DOHH2 (cell line): ENCODE data around the gene ASPHD1.

Experiments
- H3F3A ChIP-seq: fragments of 200-600 bp; sonication (generic), shearing (Covaris generic); 2 replicates; pipeline ENCODE4 v1.6.0; 2016; ENCODE audit warnings: antibody characterized with exemption, mild to moderate bottlenecking; ENCODE audit not compliant: control insufficient read depth, insufficient read depth
- H3K27ac ChIP-seq: fragments of 200-600 bp; sonication (generic); 2 replicates; pipeline ENCODE4 v1.5.1; 2014; ENCODE audit warnings: low read depth, mild to moderate bottlenecking, low read length, moderate library complexity
- H3K27me3 ChIP-seq: fragments of 200-600 bp; sonication (generic); 2 replicates; pipeline ENCODE4 v1.6.1; 2014; ENCODE audit warnings: mild to moderate bottlenecking, low read length, mixed read lengths; ENCODE audit not compliant: control insufficient read depth
- H3K36me3 ChIP-seq: fragments of 200-600 bp; sonication (generic); 2 replicates; pipeline ENCODE4 v1.6.1; 2014; ENCODE audit warnings: mild to moderate bottlenecking, low read length, moderate library complexity, mixed read lengths; ENCODE audit not compliant: control insufficient read depth
- H3K4me1 ChIP-seq: fragments of 200-600 bp; sonication (generic); 2 replicates; pipeline ENCODE4 v1.6.1; 2014; ENCODE audit warnings: mild to moderate bottlenecking, low read length, mixed read lengths; ENCODE audit not compliant: control insufficient read depth
- H3K4me2 ChIP-seq: fragments of 200-600 bp; sonication (generic); 2 replicates; pipeline ENCODE4 v1.6.0; 2014; ENCODE audit warnings: mild to moderate bottlenecking, low read length, moderate library complexity
- H3K4me3 ChIP-seq: fragments of 200-600 bp; sonication (generic); 2 replicates; pipeline ENCODE4 v1.5.1; 2014; ENCODE audit warnings: mild to moderate bottlenecking, low read length, mixed read lengths
- H3K79me2 ChIP-seq: fragments of 200-600 bp; sonication (generic); 2 replicates; pipeline ENCODE4 v1.6.1; 2014; ENCODE audit warnings: mild to moderate bottlenecking, low read length, mixed read lengths; ENCODE audit not compliant: control insufficient read depth
- H3K9me2 ChIP-seq: fragments of 200-600 bp; sonication (generic); replicated peaks from 2 replicates; pipeline ENCODE4 v1.6.1; 2014; ENCODE audit warnings: mild to moderate bottlenecking, low read length, mixed read lengths; ENCODE audit not compliant: control insufficient read depth
- H3K9me3 ChIP-seq: fragments of 200-600 bp; sonication (generic); 2 replicates; pipeline ENCODE4 v1.6.1; 2014; ENCODE audit warnings: antibody characterized with exemption, low read length, mixed read lengths; ENCODE audit not compliant: control insufficient read depth, insufficient read depth
- H4K20me1 ChIP-seq: fragments of 200-600 bp; sonication (generic); 2 replicates; pipeline ENCODE4 v1.6.0; 2014; ENCODE audit warnings: low read depth, mild to moderate bottlenecking, antibody characterized with exemption, low read length, moderate library complexity; ENCODE audit not compliant: control insufficient read depth, insufficient read depth
- EZH2phosphoT487 ChIP-seq: fragments of 200-600 bp; sonication (generic); IDR thresholded peaks from 2 replicates; pipeline ENCODE4 v1.6.1; 2017; ENCODE audit warnings: borderline replicate concordance, mild to moderate bottlenecking, antibody characterized with exemption, low read length, moderate library complexity, mixed read lengths
- TF ChIP-seq, protein P1 (sequence below): fragments of 200-600 bp; sonication (generic); IDR thresholded peaks from one replicate; pipeline ENCODE4 v1.5.1; 2014; ENCODE audit warnings: antibody characterized with exemption, mild to moderate bottlenecking, low read depth, low read length; ENCODE audit not compliant: poor library complexity, severe bottlenecking

ASPHD1 gene

DNA sequence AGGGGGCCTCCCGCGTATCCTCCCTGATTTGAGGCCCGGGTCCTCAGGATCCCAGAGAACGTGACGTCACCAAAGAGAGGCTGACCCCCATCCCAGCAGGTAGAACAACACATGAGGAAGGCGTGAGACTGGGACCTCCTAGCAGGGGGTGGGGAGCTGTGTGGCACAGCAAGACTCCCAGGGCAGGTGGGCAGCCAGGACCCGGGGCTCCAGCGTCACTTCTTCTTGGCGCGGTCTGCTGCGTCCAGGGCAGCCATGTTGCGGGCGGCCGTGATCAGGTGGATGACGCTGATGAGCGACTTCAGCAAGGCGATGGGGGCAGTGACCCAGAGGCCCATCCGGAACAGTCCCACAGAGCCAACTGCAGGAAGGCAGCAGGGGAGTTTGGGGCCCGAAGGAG, 41.3 kb upstream of the ASPHD1 start:
- H3K4me1 ChIP-seq = peaks cover 9% of the 10 kb centered on the region
- TF ChIP-seq EZH2phosphoT487 = no peak
- TF ChIP-seq, protein P1, sequence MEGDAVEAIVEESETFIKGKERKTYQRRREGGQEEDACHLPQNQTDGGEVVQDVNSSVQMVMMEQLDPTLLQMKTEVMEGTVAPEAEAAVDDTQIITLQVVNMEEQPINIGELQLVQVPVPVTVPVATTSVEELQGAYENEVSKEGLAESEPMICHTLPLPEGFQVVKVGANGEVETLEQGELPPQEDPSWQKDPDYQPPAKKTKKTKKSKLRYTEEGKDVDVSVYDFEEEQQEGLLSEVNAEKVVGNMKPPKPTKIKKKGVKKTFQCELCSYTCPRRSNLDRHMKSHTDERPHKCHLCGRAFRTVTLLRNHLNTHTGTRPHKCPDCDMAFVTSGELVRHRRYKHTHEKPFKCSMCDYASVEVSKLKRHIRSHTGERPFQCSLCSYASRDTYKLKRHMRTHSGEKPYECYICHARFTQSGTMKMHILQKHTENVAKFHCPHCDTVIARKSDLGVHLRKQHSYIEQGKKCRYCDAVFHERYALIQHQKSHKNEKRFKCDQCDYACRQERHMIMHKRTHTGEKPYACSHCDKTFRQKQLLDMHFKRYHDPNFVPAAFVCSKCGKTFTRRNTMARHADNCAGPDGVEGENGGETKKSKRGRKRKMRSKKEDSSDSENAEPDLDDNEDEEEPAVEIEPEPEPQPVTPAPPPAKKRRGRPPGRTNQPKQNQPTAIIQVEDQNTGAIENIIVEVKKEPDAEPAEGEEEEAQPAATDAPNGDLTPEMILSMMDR = no peak
- no peaks in the 10 kb centered on the region for H3K9me3 ChIP-seq

DNA sequence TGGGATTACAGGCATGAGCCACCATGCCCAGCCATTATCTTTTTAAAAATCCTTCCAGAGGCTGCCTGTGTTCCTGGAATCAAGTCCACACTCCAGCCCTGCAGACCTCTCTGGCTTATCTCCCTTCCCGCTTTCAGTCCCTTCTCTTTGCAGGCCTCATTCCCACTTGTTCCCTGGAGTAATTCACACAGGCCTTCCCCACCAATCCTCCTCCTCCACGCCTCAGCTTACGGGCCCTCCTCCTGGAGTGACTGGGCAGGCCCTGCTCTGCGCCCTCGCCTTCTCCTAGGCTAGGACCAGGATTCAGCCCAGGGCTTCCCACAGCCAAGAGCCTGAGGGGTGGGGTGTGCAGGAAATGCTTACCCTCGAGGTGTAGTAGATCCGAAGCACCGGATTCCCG, 40.1 kb upstream of the ASPHD1 start:
- Histone ChIP-seq H3K9me2 (no peaks in the 10 kb centered on the region), H3K4me3 (no peak overlapping the region), H3K79me2 (peaks cover 21% of the 10 kb centered on the region), H4K20me1 (no peaks in the 10 kb centered on the region), H3K36me3 (peaks cover 23% of the 10 kb centered on the region), H3F3A (no peaks in the 10 kb centered on the region), H3K27me3 (no peaks in the 10 kb centered on the region), H3K9me3 (no peaks in the 10 kb centered on the region), H3K27ac (no peak overlapping the region), H3K4me2 (no peak overlapping the region), H3K4me1 (peaks cover 9% of the 10 kb centered on the region)
- TF ChIP-seq, protein P1 = no peak
- TF ChIP-seq EZH2phosphoT487 = no peak

More for the DNA sequence above, 41.3 kb upstream of the ASPHD1 start:
- Histone ChIP-seq H3K79me2 (peaks cover 21% of the 10 kb centered on the region), H3K4me3 (no peak overlapping the region), H3K9me2 (no peaks in the 10 kb centered on the region), H3F3A (no peaks in the 10 kb centered on the region), H3K27ac (no peak overlapping the region), H3K36me3 (peaks cover 23% of the 10 kb centered on the region), H3K4me2 (no peak overlapping the region), H3K27me3 (no peaks in the 10 kb centered on the region), H4K20me1 (no peaks in the 10 kb centered on the region)

DNA sequence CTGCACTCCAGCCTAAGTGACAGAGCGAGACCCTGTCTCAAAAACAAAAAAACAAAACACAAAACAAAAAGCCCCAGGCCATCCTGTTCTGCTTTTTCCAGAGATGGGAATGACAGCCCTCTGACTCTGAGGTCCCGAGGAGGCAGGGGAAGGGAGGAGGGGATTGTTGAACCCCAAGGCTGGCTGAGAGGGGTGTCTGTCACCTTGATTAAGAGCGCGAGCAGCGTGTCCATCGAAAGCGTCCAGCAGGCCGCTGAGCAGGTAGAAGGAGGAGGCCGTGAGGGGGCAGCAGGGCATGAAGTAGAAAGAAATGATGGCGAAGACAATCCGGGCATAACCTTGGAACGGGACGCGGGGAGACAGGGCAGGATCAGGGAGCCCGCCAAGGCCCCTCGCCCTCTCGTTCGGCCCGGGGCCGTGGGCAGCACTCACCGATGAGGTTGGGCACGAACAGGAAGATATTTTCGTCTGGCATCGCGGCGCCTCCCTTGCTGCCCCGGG, 37.9 kb upstream of the ASPHD1 start:
- no peaks in the 10 kb centered on the region for H4K20me1 ChIP-seq
- H3K4me3 ChIP-seq = peak overlapping the region; percentile 87
- H3K27me3 ChIP-seq = peaks cover under 1% of the 10 kb centered on the region; the same call in 1 of the 2 replicates
- peaks cover 9% of the 10 kb centered on the region for H3K4me1 ChIP-seq
- H3K9me2 ChIP-seq = no peaks in the 10 kb centered on the region
- H3K9me3 ChIP-seq = no peaks in the 10 kb centered on the region
- peaks cover 21% of the 10 kb centered on the region for H3K79me2 ChIP-seq
- TF ChIP-seq, protein P1 = peak; percentile 10
- TF ChIP-seq EZH2phosphoT487 = no peak
- peaks cover 23% of the 10 kb centered on the region for H3K36me3 ChIP-seq
- no peaks in the 10 kb centered on the region for H3F3A ChIP-seq
- no peak overlapping the region for H3K27ac ChIP-seq
- peak overlapping the region; percentile 83 for H3K4me2 ChIP-seq
